ENCODE measurements around the gene CHN2. TPM values are rescaled to one million over a fixed set of nuclear protein-coding genes. Genes with fewer than 3 reads are reported as not detected.

CHN2 gene
- total RNA-seq = not detected in 2 replicates

GRCh38 chr7:29194594-29195427 lies at the start of gene CHN2:
Gene CHN2 (plus strand): TSS chr7:29194775.

DNA sequence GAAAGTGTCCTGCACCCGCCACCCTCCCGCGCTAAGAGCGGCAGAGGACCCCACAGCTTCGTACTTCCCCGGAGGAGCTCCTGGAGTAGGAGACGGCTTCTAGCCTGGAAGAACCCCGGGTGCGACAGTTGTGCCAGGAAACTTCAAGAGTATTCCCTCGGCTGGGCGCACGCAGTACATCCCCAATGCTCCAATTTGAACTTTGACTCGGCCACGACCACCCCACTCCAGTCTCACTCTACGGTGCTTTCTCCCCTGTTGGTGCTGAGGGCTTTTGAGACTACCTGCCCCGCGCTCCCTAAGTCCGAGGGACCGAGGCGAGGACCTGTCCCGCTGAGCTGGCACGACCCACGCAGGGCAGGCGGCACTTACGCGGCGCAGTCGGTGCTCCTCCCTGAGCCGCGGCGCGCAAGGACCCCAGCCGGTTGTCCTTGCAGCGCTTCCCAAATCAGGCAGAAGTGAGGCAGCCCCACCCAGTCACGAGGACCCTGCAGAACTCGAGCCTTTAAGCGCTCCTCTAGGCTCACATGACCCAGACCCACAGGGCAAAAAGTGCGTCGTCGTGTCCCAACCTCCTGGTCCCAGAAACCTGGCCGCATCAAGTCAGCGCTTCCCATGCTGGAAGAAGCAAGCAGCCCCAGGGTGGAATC lies 48.4 kb upstream of the CHN2 start, which contains the start of gene CPVL:
Gene CPVL, minus strand, starts transcription at position 481 of the 650 bp plus-strand sequence. CDS start 25,476 bp downstream, outside the sequence.

Other genes with a start within 250 kb of the CHN2 start
- gene TRIL, start 236.4 kb upstream of the CHN2 start, total RNA-seq = 0.14 and 0.37 TPM in 2 replicates
- gene CPVL, start 48.2 kb upstream of the CHN2 start, total RNA-seq = 2.5 TPM in 1 of 2 replicates, not detected in the other

Data from airway epithelial cell (primary cell).